GM19438 (cell line): ENCODE measurements around the gene IKZF3.
"Not testable (repeated sequence)": the region's sequence is repeated elsewhere in the genome, so short reads cannot be mapped to it uniquely, and the experiment has no call there.

Experiments
- ATAC-seq: cut with Tn5 transposase; IDR thresholded peaks from one replicate; pipeline ENCODE4 v1.9.1; 2021; ENCODE audit warnings: low read depth; ENCODE audit not compliant: unreplicated experiment

IKZF3 gene

GRCh38 chr17:39863244-39863917 lies 731 bp downstream of the IKZF3 start:
- no peak for ATAC-seq

- no peak for ATAC-seq
Observed at GRCh38 chr17:39861235-39861634, 2.9 kb downstream of the IKZF3 start.

- not testable (repeated sequence) for ATAC-seq
Observed at GRCh38 chr17:39855911-39856649, 8.0 kb downstream of the IKZF3 start.

- no peak for ATAC-seq
Observed at GRCh38 chr17:39854909-39855308, 9.2 kb downstream of the IKZF3 start.

GRCh38 chr17:39852239-39852638 lies 11.9 kb downstream of the IKZF3 start:
- no peak for ATAC-seq

GRCh38 chr17:39850186-39850585 lies 13.9 kb downstream of the IKZF3 start:
- not testable (repeated sequence) for ATAC-seq

- no peak for ATAC-seq
Observed at GRCh38 chr17:39848600-39848999, 15.5 kb downstream of the IKZF3 start.

GRCh38 chr17:39846205-39846604 lies 17.9 kb downstream of the IKZF3 start:
- ATAC-seq, result no peak

GRCh38 chr17:39845052-39845846 lies 18.9 kb downstream of the IKZF3 start:
- ATAC-seq, result no peak

- no peak for ATAC-seq
Observed at GRCh38 chr17:39841134-39841683, 22.9 kb downstream of the IKZF3 start.

- ATAC-seq, result no peak
Observed at GRCh38 chr17:39838784-39839183, 25.3 kb downstream of the IKZF3 start.

- no peak for ATAC-seq
Observed at GRCh38 chr17:39838057-39838456, 26.1 kb downstream of the IKZF3 start.

GRCh38 chr17:39836117-39836516 lies 28.0 kb downstream of the IKZF3 start:
- ATAC-seq, result no peak

GRCh38 chr17:39835038-39835786 lies 28.9 kb downstream of the IKZF3 start:
- ATAC-seq, result no peak

- no peak for ATAC-seq
Observed at GRCh38 chr17:39834017-39834416, 30.1 kb downstream of the IKZF3 start.

- no peak for ATAC-seq
Observed at GRCh38 chr17:39831588-39831987, 32.5 kb downstream of the IKZF3 start.

- ATAC-seq, result no peak
Observed at GRCh38 chr17:39828443-39828842, 35.7 kb downstream of the IKZF3 start.

- no peak for ATAC-seq
Observed at GRCh38 chr17:39826334-39826733, 37.8 kb downstream of the IKZF3 start.

- no peak for ATAC-seq
Observed at GRCh38 chr17:39823407-39824054, 40.6 kb downstream of the IKZF3 start.

GRCh38 chr17:39822051-39822451 lies 42.1 kb downstream of the IKZF3 start:
- ATAC-seq, result no peak
